ENCODE data around the gene SPN.
A peak's percentile ranks its signal among the peaks of the same experiment; 100 is the strongest.

DNA sequence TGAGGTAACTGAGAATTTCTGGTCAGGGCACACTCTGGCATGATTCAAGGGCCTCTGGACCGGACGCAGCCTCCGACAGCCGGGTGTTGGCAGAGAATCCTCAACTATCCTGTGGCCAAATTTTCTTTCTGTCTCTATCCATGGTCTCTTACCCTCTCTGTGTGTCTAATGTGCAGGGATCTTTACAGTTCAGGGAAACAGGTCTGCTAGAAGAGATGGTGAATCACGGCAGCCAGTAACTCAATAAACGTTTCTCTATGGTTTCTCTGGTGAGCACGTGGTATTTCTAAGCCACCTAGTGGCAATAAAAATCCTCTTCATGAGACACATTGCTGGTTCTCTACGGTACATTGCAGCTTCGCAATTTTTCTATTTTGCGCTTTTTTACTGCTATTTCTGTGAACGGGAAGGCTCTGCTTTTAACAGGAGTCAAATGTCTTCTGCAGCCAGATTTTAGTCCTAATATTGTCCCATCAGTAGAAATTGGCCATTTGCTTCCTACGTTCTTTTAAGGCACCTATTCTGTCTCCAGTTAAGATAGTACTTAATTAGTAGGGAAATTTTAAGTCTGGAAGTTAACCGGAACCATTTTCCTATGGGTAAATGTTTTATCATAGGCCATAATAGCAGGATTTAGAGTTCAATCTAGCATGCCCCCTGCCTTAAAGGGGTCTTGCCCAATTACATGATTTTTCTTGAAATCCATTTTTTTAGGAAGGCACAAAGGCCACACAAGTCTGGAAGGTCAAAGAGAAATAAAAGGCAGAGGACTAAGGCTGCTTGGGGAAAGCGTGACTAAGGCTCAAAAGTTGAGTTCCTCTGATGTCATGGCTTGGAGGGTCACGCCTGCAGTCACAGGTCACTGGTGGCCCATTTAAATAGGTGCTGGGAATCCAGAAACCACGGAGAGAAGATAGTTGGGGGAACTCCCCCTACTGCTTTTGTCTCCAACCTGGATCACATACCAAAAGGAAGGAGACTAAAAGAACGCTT lies 47.5 kb downstream of the SPN start:
- TF ChIP-seq, protein P1, sequence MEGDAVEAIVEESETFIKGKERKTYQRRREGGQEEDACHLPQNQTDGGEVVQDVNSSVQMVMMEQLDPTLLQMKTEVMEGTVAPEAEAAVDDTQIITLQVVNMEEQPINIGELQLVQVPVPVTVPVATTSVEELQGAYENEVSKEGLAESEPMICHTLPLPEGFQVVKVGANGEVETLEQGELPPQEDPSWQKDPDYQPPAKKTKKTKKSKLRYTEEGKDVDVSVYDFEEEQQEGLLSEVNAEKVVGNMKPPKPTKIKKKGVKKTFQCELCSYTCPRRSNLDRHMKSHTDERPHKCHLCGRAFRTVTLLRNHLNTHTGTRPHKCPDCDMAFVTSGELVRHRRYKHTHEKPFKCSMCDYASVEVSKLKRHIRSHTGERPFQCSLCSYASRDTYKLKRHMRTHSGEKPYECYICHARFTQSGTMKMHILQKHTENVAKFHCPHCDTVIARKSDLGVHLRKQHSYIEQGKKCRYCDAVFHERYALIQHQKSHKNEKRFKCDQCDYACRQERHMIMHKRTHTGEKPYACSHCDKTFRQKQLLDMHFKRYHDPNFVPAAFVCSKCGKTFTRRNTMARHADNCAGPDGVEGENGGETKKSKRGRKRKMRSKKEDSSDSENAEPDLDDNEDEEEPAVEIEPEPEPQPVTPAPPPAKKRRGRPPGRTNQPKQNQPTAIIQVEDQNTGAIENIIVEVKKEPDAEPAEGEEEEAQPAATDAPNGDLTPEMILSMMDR (IDR thresholded peaks at IDR 0.05), result peak in 3 of 4 experiments; percentile 48 to 61 (median 59)
- peak; percentile 47 for TF ChIP-seq POLR2AphosphoS5 (IDR thresholded peaks at IDR 0.05)
- no peak for TF ChIP-seq POLR2A (IDR thresholded peaks at IDR 0.05)
